ENCODE results near the gene PDPK1.
A peak's percentile ranks its signal among the peaks of the same experiment; 100 is the strongest.

The PDPK1 gene

GRCh38 chr16:2500430-2500917, 37.3 kb upstream of the PDPK1 start:
- no peaks in the 10 kb centered on the region for H3K4me1 Mint-ChIP-seq (ENCODE audit: low read depth)
- no peaks in the 10 kb centered on the region for H3K27me3 Mint-ChIP-seq
- H3K36me3 Mint-ChIP-seq (ENCODE audit: low read depth): peaks cover 8% of the 10 kb centered on the region
- H3K4me3 Mint-ChIP-seq: no peak overlapping the region
- H3K27ac Mint-ChIP-seq: no peak overlapping the region
- no peaks in the 10 kb centered on the region for H3K9me3 Mint-ChIP-seq

GRCh38 chr16:2500918-2501750, 36.7 kb upstream of the PDPK1 start:
- H3K27ac Mint-ChIP-seq: no peak overlapping the region
- H3K27me3 Mint-ChIP-seq: no peaks in the 10 kb centered on the region
- no peaks in the 10 kb centered on the region for H3K4me1 Mint-ChIP-seq (ENCODE audit: low read depth)
- peaks cover 8% of the 10 kb centered on the region for H3K36me3 Mint-ChIP-seq (ENCODE audit: low read depth)
- no peak overlapping the region for H3K4me3 Mint-ChIP-seq
- no peaks in the 10 kb centered on the region for H3K9me3 Mint-ChIP-seq

GRCh38 chr16:2501946-2502895, 35.6 kb upstream of the PDPK1 start:
- Mint-ChIP-seq H3K36me3 (ENCODE audit: low read depth) (peaks cover 8% of the 10 kb centered on the region), H3K4me1 (ENCODE audit: low read depth) (peaks cover 4% of the 10 kb centered on the region), H3K27ac (no peak overlapping the region), H3K27me3 (no peaks in the 10 kb centered on the region), H3K9me3 (no peaks in the 10 kb centered on the region), H3K4me3 (no peak overlapping the region)

- no peaks in the 10 kb centered on the region for H3K36me3 Mint-ChIP-seq (ENCODE audit: low read depth)
- H3K9me3 Mint-ChIP-seq: no peaks in the 10 kb centered on the region
- H3K27me3 Mint-ChIP-seq: no peaks in the 10 kb centered on the region
- peaks cover 23% of the 10 kb centered on the region for H3K4me1 Mint-ChIP-seq (ENCODE audit: low read depth)
- no peak overlapping the region for H3K4me3 Mint-ChIP-seq
- H3K27ac Mint-ChIP-seq: no peak overlapping the region
These were observed 32.1 kb upstream of the PDPK1 start for GRCh38 chr16:2505695-2506094.

- Mint-ChIP-seq H3K9me3 (no peaks in the 10 kb centered on the region), H3K27ac (peak overlapping the region; percentile 31), H3K4me1 (ENCODE audit: low read depth) (peaks cover 24% of the 10 kb centered on the region), H3K27me3 (no peaks in the 10 kb centered on the region), H3K4me3 (no peak overlapping the region), H3K36me3 (ENCODE audit: low read depth) (no peaks in the 10 kb centered on the region)
These were observed 30.7 kb upstream of the PDPK1 start for GRCh38 chr16:2507052-2507659.

- Mint-ChIP-seq H3K4me3 (no peak overlapping the region), H3K27ac (no peak overlapping the region), H3K27me3 (no peaks in the 10 kb centered on the region), H3K36me3 (ENCODE audit: low read depth) (no peaks in the 10 kb centered on the region), H3K4me1 (ENCODE audit: low read depth) (peaks cover 29% of the 10 kb centered on the region), H3K9me3 (no peaks in the 10 kb centered on the region)
These were observed 30.2 kb upstream of the PDPK1 start for GRCh38 chr16:2507665-2508064.

- Mint-ChIP-seq H3K27ac (no peak overlapping the region), H3K4me1 (ENCODE audit: low read depth) (peaks cover 37% of the 10 kb centered on the region), H3K4me3 (no peak overlapping the region), H3K27me3 (no peaks in the 10 kb centered on the region), H3K36me3 (ENCODE audit: low read depth) (no peaks in the 10 kb centered on the region), H3K9me3 (no peaks in the 10 kb centered on the region)
These were observed 29.0 kb upstream of the PDPK1 start for GRCh38 chr16:2508722-2509400.

- Mint-ChIP-seq H3K36me3 (ENCODE audit: low read depth) (no peaks in the 10 kb centered on the region), H3K4me1 (ENCODE audit: low read depth) (peaks cover 50% of the 10 kb centered on the region), H3K27ac (no peak overlapping the region), H3K4me3 (no peak overlapping the region), H3K9me3 (no peaks in the 10 kb centered on the region), H3K27me3 (no peaks in the 10 kb centered on the region)
These were observed 26.6 kb upstream of the PDPK1 start for GRCh38 chr16:2511128-2511800.

- H3K4me3 Mint-ChIP-seq: no peak overlapping the region
- H3K4me1 Mint-ChIP-seq (ENCODE audit: low read depth): peaks cover 56% of the 10 kb centered on the region
These were observed 25.7 kb upstream of the PDPK1 start for GRCh38 chr16:2511996-2512734.

GRCh38 chr16:2512735-2513404, 25.0 kb upstream of the PDPK1 start:
- peaks cover 4% of the 10 kb centered on the region for H3K36me3 Mint-ChIP-seq (ENCODE audit: low read depth)
- H3K9me3 Mint-ChIP-seq: no peaks in the 10 kb centered on the region
- peaks cover 58% of the 10 kb centered on the region for H3K4me1 Mint-ChIP-seq (ENCODE audit: low read depth)

More at GRCh38 chr16:2511996-2512734, 25.7 kb upstream of the PDPK1 start:
- H3K9me3 Mint-ChIP-seq: no peaks in the 10 kb centered on the region
- peak overlapping the region; percentile 71 for H3K27ac Mint-ChIP-seq
- no peaks in the 10 kb centered on the region for H3K27me3 Mint-ChIP-seq
- no peaks in the 10 kb centered on the region for H3K36me3 Mint-ChIP-seq (ENCODE audit: low read depth)

GRCh38 chr16:2513405-2514332, 24.2 kb upstream of the PDPK1 start, which contains the start of gene ATP6V0C:
ATP6V0C (plus strand) TSS chr16:2513952; CDS start chr16:2514104, 152 bp downstream.
- Mint-ChIP-seq H3K4me1 (ENCODE audit: low read depth) (peaks cover 56% of the 10 kb centered on the region), H3K4me3 (peak within 1 kb of the TSS; percentile 93), H3K27me3 (no peaks in the 10 kb centered on the region), H3K9me3 (no peaks in the 10 kb centered on the region), H3K27ac (peak within 1 kb of the TSS; percentile 90), H3K36me3 (ENCODE audit: low read depth) (peaks cover 4% of the 10 kb centered on the region)

More at GRCh38 chr16:2512735-2513404, 25.0 kb upstream of the PDPK1 start:
- Mint-ChIP-seq H3K27me3 (no peaks in the 10 kb centered on the region), H3K4me3 (peak overlapping the region; percentile 86), H3K27ac (peak overlapping the region; percentile 71)
